Activated CD8-positive, alpha-beta T cell treated with anti-CD3 and anti-CD28 coated beads, Interleukin-2, amount 10 ng/mL, durations not matched to agents 7 days and 5 days (primary cell): ENCODE results near the gene CUL4A. TPM values are rescaled to one million over a fixed set of nuclear protein-coding genes. Genes with fewer than 3 reads are reported as not detected.
A peak's percentile ranks its signal among the peaks of the same experiment; 100 is the strongest.

ENCODE experiments used
- ATAC-seq: fragments of 150-1000 bp; cut with Tn5 transposase; one replicate; pipeline ENCODE4 v1.10.0; 2021; ENCODE audit warnings: moderate library complexity
- CTCF ChIA-PET: fragments of 350-600 bp; sonication (Branson Sonifier 250); formaldehyde crosslinking; loops from one replicate; lab custom pipeline; 2021; ENCODE audit warnings: antibody characterized with exemption; lab: Charles Lee
- POLR2A ChIA-PET: fragments of 350-600 bp; sonication (Branson Sonifier 250); formaldehyde crosslinking; loops from one replicate; lab custom pipeline; 2021; ENCODE audit warnings: antibody characterized with exemption; lab: Charles Lee
- DNase-seq: peaks from one replicate; pipeline ENCODE4 v3.0.0-alpha.2; 2020
- H3K27ac Mint-ChIP-seq: one replicate; pipeline ENCODE4 v1.8.0; 2021; ENCODE audit warnings: mild to moderate bottlenecking, mixed read lengths
- H3K27me3 Mint-ChIP-seq: one replicate; pipeline ENCODE4 v1.8.0; 2021; ENCODE audit warnings: low read depth, mixed read lengths
- H3K36me3 Mint-ChIP-seq: one replicate; pipeline ENCODE4 v1.8.0; 2021; ENCODE audit warnings: low read depth, mixed read lengths
- H3K4me1 Mint-ChIP-seq: one replicate; pipeline ENCODE4 v1.8.0; 2021; ENCODE audit warnings: low read depth, mixed read lengths
- H3K4me3 Mint-ChIP-seq: one replicate; pipeline ENCODE4 v1.8.0; 2021; ENCODE audit warnings: mild to moderate bottlenecking, mixed read lengths
- H3K9me3 Mint-ChIP-seq: one replicate; pipeline ENCODE4 v1.8.0; 2022; ENCODE audit warnings: mixed read lengths; ENCODE audit not compliant: insufficient read depth
- total RNA-seq, 2 experiments: library from RNA; stranded (reverse); gene quantifications; one replicate each; pipeline ENCODE4 v1.2.3, GENCODE V29; 2021

CUL4A gene
- total RNA-seq, 2 experiments from 2014 or later, result 65.9 to 70.5 TPM

DNA sequence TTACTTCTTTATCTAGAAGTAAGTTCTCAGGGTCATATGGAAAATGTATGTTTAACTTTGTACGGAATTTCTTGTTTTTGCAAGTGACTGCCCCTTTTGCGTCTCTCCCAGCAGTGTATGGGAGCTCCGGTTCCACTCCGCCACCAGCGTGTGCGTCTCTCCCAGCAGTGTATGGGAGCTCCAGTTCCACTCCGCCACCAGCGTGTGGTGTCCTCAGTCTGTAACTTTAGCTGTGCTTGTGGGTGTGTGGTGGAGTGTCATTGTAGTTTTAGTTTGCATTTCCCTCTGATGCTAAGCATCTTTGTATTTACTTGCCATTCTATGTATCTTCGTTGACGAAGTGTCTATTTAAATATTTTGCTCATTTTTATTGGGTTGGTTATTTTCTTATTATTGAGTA, 2.4 kb downstream of the CUL4A start:
- H3K27ac Mint-ChIP-seq, result no peak overlapping the region
- DNase-seq, result peak; percentile 28

DNA sequence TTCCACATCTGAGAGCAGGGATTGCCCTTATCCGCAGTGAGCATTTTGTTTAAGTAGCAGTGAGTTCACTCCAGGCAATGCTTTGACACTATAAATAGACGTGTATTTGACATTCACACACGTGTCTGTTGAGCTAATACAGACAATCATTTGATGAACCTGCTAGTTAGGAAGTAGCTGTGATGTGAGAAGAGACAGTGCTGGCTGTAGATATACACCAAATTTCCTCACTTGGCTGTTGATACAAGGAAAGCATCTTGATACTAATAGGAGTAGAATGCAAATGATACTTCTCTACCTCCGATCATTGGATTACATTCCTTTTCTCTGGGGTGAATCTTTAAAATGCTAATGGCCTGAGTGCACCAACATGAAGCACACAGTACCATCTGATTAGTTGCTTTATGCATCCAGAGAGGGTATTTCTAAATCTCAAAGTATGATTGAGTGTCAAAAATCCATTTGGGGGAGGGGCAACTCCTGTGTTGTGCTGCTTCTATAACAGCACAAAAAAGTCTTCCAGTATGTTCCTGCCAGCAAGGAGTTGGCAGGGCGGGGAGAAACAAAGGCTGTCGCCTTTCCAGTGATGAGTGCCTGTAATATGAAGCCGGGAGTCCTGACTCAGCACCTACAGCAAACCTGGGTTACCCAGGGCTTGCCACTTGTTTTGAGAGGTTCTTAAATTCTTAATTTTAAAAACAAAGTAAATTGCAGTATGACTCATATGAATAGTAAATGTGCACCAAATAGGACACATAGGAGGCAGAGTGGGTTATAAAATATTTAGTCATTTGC, 7.0 kb downstream of the CUL4A start:
- POLR2A ChIA-PET, result no interaction called here
- no peaks in the 10 kb centered on the region for H3K27me3 Mint-ChIP-seq
- H3K36me3 Mint-ChIP-seq, result peaks cover 25% of the 10 kb centered on the region
- no peak for DNase-seq
- peaks cover 26% of the 10 kb centered on the region for H3K4me1 Mint-ChIP-seq
- CTCF ChIA-PET, result no interaction called here
- ATAC-seq, result no peak
- H3K4me3 Mint-ChIP-seq, result no peak overlapping the region
- H3K9me3 Mint-ChIP-seq, result no peaks in the 10 kb centered on the region
- no peak overlapping the region for H3K27ac Mint-ChIP-seq

More for the DNA sequence above, 2.4 kb downstream of the CUL4A start:
- no peaks in the 10 kb centered on the region for H3K9me3 Mint-ChIP-seq
- no peak for ATAC-seq
- peak overlapping the region; percentile 78 for H3K4me3 Mint-ChIP-seq
- ChIA-PET POLR2A (no interaction called here), CTCF (interaction anchor here (1.1 kb wide), 1 partner anchor 67 kb away, joined by 3 read pairs; no protein-coding TSS in a partner anchor)
- H3K36me3 Mint-ChIP-seq, result peaks cover 28% of the 10 kb centered on the region
- H3K4me1 Mint-ChIP-seq, result peaks cover 43% of the 10 kb centered on the region
- no peaks in the 10 kb centered on the region for H3K27me3 Mint-ChIP-seq

DNA sequence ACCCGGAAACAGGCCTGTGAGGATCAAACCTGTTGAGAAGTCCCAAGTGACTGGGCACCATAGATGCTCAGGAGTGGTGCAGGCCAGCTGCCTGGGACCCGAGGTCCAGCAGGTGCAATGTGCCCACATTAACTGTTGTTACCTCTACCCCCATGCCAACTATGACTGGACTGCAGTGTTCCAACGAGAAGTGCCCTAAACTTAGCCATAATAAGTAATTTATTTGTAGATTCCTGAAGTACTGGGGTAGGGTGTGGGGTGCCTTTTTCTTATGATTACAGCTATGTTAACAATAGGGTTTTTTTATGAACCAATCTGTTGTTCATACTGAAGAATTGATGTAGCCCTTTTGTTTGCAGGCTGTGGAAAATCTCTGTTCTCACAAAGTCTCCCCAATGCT, 9.2 kb downstream of the CUL4A start:
- Mint-ChIP-seq H3K27ac (no peak overlapping the region), H3K4me1 (peaks cover 17% of the 10 kb centered on the region), H3K27me3 (no peaks in the 10 kb centered on the region), H3K9me3 (no peaks in the 10 kb centered on the region), H3K36me3 (peaks cover 28% of the 10 kb centered on the region), H3K4me3 (no peak overlapping the region)
- DNase-seq (no peak), ATAC-seq (no peak)
- ChIA-PET CTCF (interaction anchor here (1.8 kb wide), 1 partner anchor 9 kb away, joined by 4 read pairs; the partner anchor contains the start of gene CUL4A), POLR2A (interaction anchor here (1.4 kb wide), 1 partner anchor 9 kb away, joined by 6 read pairs; the partner anchor contains the start of genes CUL4A and PCID2)

DNA sequence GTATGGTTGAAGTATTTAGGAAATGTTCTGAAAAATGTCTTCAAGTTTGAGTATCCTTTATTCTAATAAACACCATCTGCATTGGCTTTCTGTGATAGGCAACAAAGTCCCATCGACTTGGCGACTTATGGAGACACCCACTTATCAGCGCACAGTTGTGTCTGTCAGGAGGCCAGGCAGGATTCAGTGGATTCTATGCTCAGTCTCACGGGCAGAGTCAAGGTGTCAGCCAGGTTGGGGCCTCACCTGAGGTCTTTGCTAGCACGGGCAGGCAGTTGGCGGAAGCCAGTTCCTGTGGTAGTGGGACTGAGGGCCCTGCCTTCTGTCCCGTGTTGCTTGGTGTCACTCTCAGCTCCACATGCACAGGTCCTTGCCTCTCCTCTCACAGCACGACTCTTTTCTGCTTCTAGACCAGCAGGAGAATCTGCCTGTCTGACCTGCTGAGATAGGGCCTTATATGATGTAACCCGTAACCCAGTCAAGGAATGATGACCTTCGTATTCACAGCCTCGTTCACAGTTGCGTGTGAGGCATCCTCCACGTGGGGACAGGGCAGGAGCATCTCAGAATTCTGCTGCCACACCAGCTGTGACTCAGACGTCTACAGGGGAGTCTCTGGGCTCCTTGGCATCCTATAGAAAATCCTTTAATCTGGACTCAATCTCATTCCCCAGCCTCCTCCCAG, 10.0 kb downstream of the CUL4A start:
- ChIA-PET CTCF (interaction anchor here (1.8 kb wide), 1 partner anchor 10 kb away, joined by 4 read pairs; the partner anchor contains the start of gene CUL4A), POLR2A (no interaction called here)
- H3K4me1 Mint-ChIP-seq, result peaks cover 11% of the 10 kb centered on the region
- no peaks in the 10 kb centered on the region for H3K27me3 Mint-ChIP-seq
- H3K4me3 Mint-ChIP-seq, result no peak overlapping the region
- no peak for DNase-seq
- no peak overlapping the region for H3K27ac Mint-ChIP-seq
- peaks cover 25% of the 10 kb centered on the region for H3K36me3 Mint-ChIP-seq
- no peaks in the 10 kb centered on the region for H3K9me3 Mint-ChIP-seq
- ATAC-seq, result no peak

DNA sequence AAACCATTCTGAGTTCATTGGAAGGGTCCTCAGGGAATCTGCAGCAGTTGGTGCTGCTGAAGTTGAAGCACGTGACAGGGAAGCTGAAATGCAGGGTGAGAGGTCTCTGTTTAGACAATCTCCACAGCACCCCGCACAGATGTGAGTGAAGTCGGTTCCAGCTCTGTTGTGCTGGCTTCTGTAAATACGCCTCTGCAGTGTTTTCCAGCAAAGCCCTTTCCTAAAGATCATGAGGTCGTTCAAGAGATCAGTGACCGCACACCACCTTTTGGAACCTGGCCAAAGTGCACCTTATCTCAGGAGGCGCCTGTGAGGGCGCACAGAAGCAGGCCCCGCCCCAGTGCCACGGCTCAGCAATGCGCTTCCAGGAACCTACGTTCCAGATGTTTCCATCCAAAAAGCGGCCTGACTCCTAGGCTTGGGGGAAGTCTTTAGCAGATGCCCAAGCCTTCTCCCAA, 10.8 kb downstream of the CUL4A start:
- ChIA-PET POLR2A (no interaction called here), CTCF (no interaction called here)
- no peak overlapping the region for H3K4me3 Mint-ChIP-seq
- H3K9me3 Mint-ChIP-seq, result no peaks in the 10 kb centered on the region
- no peak for ATAC-seq
- H3K4me1 Mint-ChIP-seq, result peaks cover 11% of the 10 kb centered on the region
- H3K27me3 Mint-ChIP-seq, result no peaks in the 10 kb centered on the region
- DNase-seq, result no peak
- H3K27ac Mint-ChIP-seq, result no peak overlapping the region
- peaks cover 32% of the 10 kb centered on the region for H3K36me3 Mint-ChIP-seq

DNA sequence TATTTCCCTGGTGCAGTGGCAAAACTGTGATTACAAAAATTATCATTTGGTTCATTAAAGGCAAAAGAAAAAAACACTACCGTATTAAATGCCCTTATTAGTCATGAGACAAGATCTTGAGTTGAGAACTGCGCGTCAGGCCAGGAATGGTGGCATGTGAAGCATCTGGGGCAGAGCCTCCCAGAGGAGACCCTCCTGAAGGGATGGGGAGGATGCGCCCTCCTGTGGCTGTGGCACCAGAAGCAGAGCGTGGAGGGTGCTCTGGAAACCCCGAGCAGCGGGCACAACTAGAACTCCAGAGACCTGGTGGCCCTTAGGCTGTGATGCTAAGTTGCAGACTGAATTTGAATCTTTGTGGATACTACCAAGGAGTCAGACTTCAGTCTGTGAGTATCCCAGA, 11.5 kb downstream of the CUL4A start:
- ATAC-seq, result no peak
- Mint-ChIP-seq H3K9me3 (no peaks in the 10 kb centered on the region), H3K27me3 (no peaks in the 10 kb centered on the region), H3K4me3 (no peak overlapping the region), H3K27ac (no peak overlapping the region), H3K4me1 (peaks cover 11% of the 10 kb centered on the region), H3K36me3 (peaks cover 32% of the 10 kb centered on the region)
- DNase-seq, result no peak
- CTCF ChIA-PET, result no interaction called here
- POLR2A ChIA-PET, result interaction anchor here (0.9 kb wide), 1 partner anchor 11 kb away, joined by 3 read pairs; the partner anchor contains the start of gene CUL4A

DNA sequence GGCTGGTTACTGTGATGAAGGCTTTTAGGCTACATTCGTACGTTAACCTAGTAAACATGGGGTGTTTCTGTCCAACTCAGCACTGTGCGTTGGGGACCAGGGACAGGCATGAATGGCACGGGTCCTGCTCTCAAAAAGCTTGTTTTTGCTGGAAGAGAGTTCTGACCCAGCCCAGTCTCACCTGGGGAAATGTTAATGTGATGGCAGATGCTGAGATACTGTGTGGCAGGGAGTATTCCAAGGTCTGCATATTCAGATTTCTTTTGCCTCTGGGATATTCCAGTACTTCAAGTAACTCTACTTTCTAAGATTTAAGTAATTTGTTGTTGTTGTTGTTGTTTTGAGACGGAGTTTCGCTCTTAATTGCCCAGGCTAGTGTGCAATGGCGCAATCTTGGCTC, 13.7 kb downstream of the CUL4A start:
- H3K9me3 Mint-ChIP-seq, result no peaks in the 10 kb centered on the region
- H3K27me3 Mint-ChIP-seq, result no peaks in the 10 kb centered on the region
- ChIA-PET POLR2A (no interaction called here), CTCF (interaction anchor here (1.1 kb wide), 1 partner anchor 280 kb away, joined by 3 read pairs; no protein-coding TSS in a partner anchor)
- DNase-seq (no peak), ATAC-seq (no peak)
- H3K27ac Mint-ChIP-seq, result no peak overlapping the region
- H3K4me1 Mint-ChIP-seq, result peaks cover 11% of the 10 kb centered on the region
- peaks cover 39% of the 10 kb centered on the region for H3K36me3 Mint-ChIP-seq
- no peak overlapping the region for H3K4me3 Mint-ChIP-seq

DNA sequence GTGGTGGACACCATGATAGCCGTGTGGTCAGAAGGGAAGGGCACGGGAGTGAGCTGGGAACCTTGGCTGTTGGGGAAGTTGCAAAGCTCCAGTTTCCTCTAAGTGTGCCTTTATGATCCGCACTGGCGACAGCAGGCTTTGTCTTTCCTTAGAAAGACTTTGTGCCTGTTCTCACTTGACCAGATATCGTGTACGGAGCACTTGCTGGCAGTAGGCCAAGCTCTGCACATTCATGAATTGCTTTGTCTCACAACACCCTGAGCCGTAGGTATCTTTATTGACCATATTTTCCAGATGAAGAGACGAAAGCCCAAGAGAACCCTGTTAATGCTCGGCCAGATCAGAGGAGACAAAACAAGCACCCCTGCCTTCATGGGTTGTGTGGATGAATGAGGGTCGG, 15.1 kb downstream of the CUL4A start:
- no peak for ATAC-seq
- Mint-ChIP-seq H3K27me3 (no peaks in the 10 kb centered on the region), H3K4me3 (no peak overlapping the region), H3K4me1 (peaks cover 11% of the 10 kb centered on the region), H3K27ac (no peak overlapping the region), H3K36me3 (peaks cover 47% of the 10 kb centered on the region), H3K9me3 (no peaks in the 10 kb centered on the region)
- CTCF ChIA-PET, result no interaction called here
- no peak for DNase-seq
- POLR2A ChIA-PET, result no interaction called here

DNA sequence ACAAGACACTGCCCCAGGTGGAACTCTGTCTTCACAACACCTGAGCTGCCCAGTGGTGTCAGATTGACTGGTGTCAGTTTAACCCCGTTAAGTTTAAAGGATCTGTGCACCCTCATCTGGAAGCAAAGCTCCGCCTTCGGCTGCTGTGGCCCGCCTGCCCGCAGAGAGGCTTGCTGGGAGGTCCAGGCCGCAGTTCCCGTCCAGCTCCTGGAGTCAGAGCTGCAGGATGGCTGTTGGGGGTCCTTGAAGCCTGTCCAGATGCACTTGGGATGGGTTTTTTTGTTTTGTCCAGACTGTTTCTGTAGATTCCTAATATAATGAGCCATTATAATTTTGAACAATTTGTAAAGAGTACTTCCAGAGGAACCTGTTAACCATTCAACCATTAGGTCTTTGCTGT, 16.1 kb downstream of the CUL4A start:
- H3K27ac Mint-ChIP-seq, result no peak overlapping the region
- H3K4me1 Mint-ChIP-seq, result peaks cover 11% of the 10 kb centered on the region
- no peak for ATAC-seq
- CTCF ChIA-PET, result no interaction called here
- H3K9me3 Mint-ChIP-seq, result no peaks in the 10 kb centered on the region
- POLR2A ChIA-PET, result no interaction called here
- no peak overlapping the region for H3K4me3 Mint-ChIP-seq
- H3K27me3 Mint-ChIP-seq, result no peaks in the 10 kb centered on the region
- peaks cover 49% of the 10 kb centered on the region for H3K36me3 Mint-ChIP-seq
- no peak for DNase-seq

DNA sequence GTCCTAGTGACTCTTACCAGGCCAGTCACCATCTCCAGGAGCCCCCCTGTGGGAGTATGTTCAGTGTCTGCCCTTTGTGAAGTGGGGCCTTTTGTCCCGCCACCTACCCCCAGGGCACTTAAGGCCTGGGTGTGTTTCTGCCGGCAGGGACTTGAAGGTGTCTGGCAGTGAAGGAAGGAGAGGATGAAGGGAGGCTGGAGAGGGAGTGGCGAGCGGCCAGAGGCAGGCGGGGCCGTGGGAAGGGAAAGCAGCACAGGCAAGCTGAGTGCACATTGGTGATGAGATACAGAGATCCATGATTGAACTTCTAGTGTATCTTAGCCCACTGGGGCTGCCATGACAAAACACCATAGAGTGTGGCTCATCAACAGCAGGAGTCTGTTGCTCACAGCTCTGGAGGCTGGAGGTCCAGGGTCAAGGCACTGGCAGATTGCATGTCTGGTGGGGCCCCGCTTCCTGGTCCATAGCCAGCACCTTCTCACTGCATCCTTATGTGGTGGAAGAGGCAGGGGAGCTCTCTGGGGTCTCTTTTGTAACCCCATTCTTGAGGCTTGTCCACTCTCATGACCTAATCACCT, 17.5 kb downstream of the CUL4A start:
- Mint-ChIP-seq H3K27me3 (no peaks in the 10 kb centered on the region), H3K36me3 (peaks cover 48% of the 10 kb centered on the region), H3K9me3 (no peaks in the 10 kb centered on the region), H3K27ac (peak overlapping the region; percentile 25), H3K4me3 (no peak overlapping the region), H3K4me1 (peaks cover 7% of the 10 kb centered on the region)
- ATAC-seq (no peak), DNase-seq (no peak)
- ChIA-PET POLR2A (no interaction called here), CTCF (interaction anchor here (1.5 kb wide), 1 partner anchor 71 kb away, joined by 4 read pairs; the partner anchor contains the start of gene LAMP1)

DNA sequence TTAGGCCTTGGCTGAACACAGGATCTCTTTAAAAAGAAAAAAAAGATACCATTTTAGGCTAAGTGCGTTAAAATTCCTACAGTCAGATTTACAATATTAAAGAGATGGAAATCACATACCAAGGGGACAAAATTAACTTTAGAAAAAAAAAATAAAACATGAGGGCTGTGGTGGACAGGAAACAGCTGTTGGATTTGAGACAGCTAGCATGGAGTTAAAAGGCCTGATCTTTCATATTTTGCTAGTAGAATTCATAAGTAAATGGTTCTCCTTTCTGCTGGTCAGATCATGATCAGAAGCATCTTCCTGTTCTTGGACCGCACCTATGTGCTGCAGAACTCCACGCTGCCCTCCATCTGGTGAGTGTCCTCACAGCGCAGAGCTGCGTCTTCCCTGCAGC, 19.7 kb downstream of the CUL4A start:
- Mint-ChIP-seq H3K4me1 (no peaks in the 10 kb centered on the region), H3K27me3 (no peaks in the 10 kb centered on the region), H3K27ac (no peak overlapping the region), H3K36me3 (peaks cover 35% of the 10 kb centered on the region), H3K9me3 (no peaks in the 10 kb centered on the region), H3K4me3 (no peak overlapping the region)
- ATAC-seq, result no peak
- CTCF ChIA-PET, result interaction anchor here (1.0 kb wide), 1 partner anchor 333 kb away, joined by 4 read pairs; no protein-coding TSS in a partner anchor
- POLR2A ChIA-PET, result interaction anchor here (0.6 kb wide), 1 partner anchor 71 kb away, joined by 3 read pairs; the partner anchor contains the start of gene PROZ
- DNase-seq, result no peak
